ENCODE data around the gene FA2H.
"Not testable (repeated sequence)": the region's sequence is repeated elsewhere in the genome, so short reads cannot be mapped to it uniquely, and the experiment has no call there.

FA2H gene

GRCh38 chr16:74679983-74680382, 94.6 kb downstream of the FA2H start:
- DNase-seq (ENCODE audit: low read depth): no peak

GRCh38 chr16:74677868-74678267, 96.8 kb downstream of the FA2H start:
- DNase-seq (ENCODE audit: low read depth): no peak

GRCh38 chr16:74673876-74674275, 100.7 kb downstream of the FA2H start:
- no peak for DNase-seq (ENCODE audit: low read depth)

- not testable (repeated sequence) for DNase-seq (ENCODE audit: low read depth)
Observed at GRCh38 chr16:74668877-74669276, 105.7 kb downstream of the FA2H start.

GRCh38 chr16:74667255-74667700, 107.3 kb downstream of the FA2H start:
- no peak for DNase-seq (ENCODE audit: low read depth)

- DNase-seq (ENCODE audit: low read depth): peak; percentile 95
Observed at GRCh38 chr16:74666425-74667254, 108.0 kb downstream of the FA2H start, which contains the start of gene RFWD3. Gene RFWD3 (minus strand): TSS chr16:74666877. CDS start chr16:74661449, 5,428 bp downstream.

GRCh38 chr16:74666010-74666421, 108.6 kb downstream of the FA2H start:
- no peak for DNase-seq (ENCODE audit: low read depth)

Data from activated T-cell treated with anti-CD3 and anti-CD28 coated beads for 24 hours (primary cell).